K562 (cell line): Measurements from ENCODE around the gene CCSER2. TPM values are rescaled to one million over a fixed set of nuclear protein-coding genes. Genes with fewer than 3 reads are reported as not detected.

Experiments used
- FOSL1 ChIP-seq: fragments of 200-800 bp; sonication (Bioruptor generic); conservative IDR thresholded peaks from 2 replicates; pipeline ENCODE4 v1.6.1; 2016; ENCODE audit warnings: missing genetic modification characterization, missing compliant biosample characterization
- FOXA3 ChIP-seq, 2 experiments: fragments of 450-650 bp in 1 of 2; sonication (generic) in 1 of 2; formaldehyde crosslinking; IDR thresholded peaks in 1 of 2; conservative IDR thresholded peaks in 1 of 2; 2 replicates each; pipeline versions ENCODE4 v1.4.0 to v1.8.0; 2020 to 2022; ENCODE audit warnings: mild to moderate bottlenecking in 2 of 2, missing genetic modification reagents in 1 of 2
- HMGN3 ChIP-seq: IDR thresholded peaks from 2 replicates; pipeline ENCODE4 v1.6.1; 2011; ENCODE audit warnings: borderline replicate concordance, low read depth, mild to moderate bottlenecking, mixed read lengths, low read length; ENCODE audit not compliant: insufficient read length; ENCODE audit errors: extremely low read depth
- ILK ChIP-seq: fragments of 450-650 bp; IDR thresholded peaks from 2 replicates; pipeline ENCODE4 v1.6.1; 2016; ENCODE audit warnings: missing genetic modification characterization, low read depth, mild to moderate bottlenecking, missing compliant biosample characterization, moderate library complexity, borderline replicate concordance
- NCOA1 ChIP-seq: fragments of 450-650 bp; IDR thresholded peaks from 2 replicates; pipeline ENCODE4 v1.6.1; 2016; ENCODE audit warnings: low read depth
- NCOA4 ChIP-seq: fragments of 450-650 bp; IDR thresholded peaks from 2 replicates; pipeline ENCODE4 v1.6.1; 2018; ENCODE audit warnings: mild to moderate bottlenecking; ENCODE audit not compliant: partially characterized antibody
- NUFIP1 ChIP-seq: fragments of 450-650 bp; IDR thresholded peaks from 2 replicates; pipeline ENCODE4 v1.6.1; 2018; ENCODE audit not compliant: partially characterized antibody
- PHF8 ChIP-seq: fragments of 200-600 bp; sonication (generic); IDR thresholded peaks from 2 replicates; pipeline ENCODE4 v1.6.1; 2012; ENCODE audit warnings: mixed run types, mild to moderate bottlenecking, inconsistent platforms, low read length, moderate library complexity, borderline replicate concordance
- POLR2G ChIP-seq: fragments of 200-400 bp; formaldehyde crosslinking; IDR thresholded peaks from 2 replicates; pipeline ENCODE4 v1.6.1; 2017; ENCODE audit warnings: low read depth, mild to moderate bottlenecking, antibody characterized with exemption, low read length, moderate library complexity
- SLC30A9 ChIP-seq: fragments of 250-450 bp; sonication (Bioruptor Pico); IDR thresholded peaks from 2 replicates; pipeline ENCODE4 v1.8.0; 2022; ENCODE audit warnings: mild to moderate bottlenecking, moderate library complexity
- SRSF9 ChIP-seq: fragments of 200-400 bp; formaldehyde crosslinking; IDR thresholded peaks from 2 replicates; pipeline ENCODE4 v1.6.1; 2017; ENCODE audit warnings: low read depth, low read length, borderline replicate concordance
- STAT5B ChIP-seq: fragments of 250-450 bp; sonication (Bioruptor Pico); IDR thresholded peaks from 2 replicates; pipeline ENCODE4 v1.8.0; 2021; ENCODE audit warnings: mild to moderate bottlenecking, inconsistent platforms
- TARDBP ChIP-seq: fragments of 450-650 bp; IDR thresholded peaks from 2 replicates; pipeline ENCODE4 v1.6.1; 2016
- TEAD1 ChIP-seq, 2 experiments: fragments of 450-650 bp in 1 of 2; sonication (generic) in 1 of 2; formaldehyde crosslinking; IDR thresholded peaks; 2 replicates each; pipeline versions ENCODE4 v1.4.0 to v1.8.0; 2020 to 2022; ENCODE audit warnings: mild to moderate bottlenecking in 2 of 2, missing genetic modification reagents in 1 of 2
- U2AF2 ChIP-seq: fragments of 200-400 bp; formaldehyde crosslinking; optimal IDR thresholded peaks from 2 replicates; pipeline ENCODE3; 2017; ENCODE audit warnings: low read depth, mild to moderate bottlenecking, low read length
- ZNF197 ChIP-seq: fragments of 200-800 bp; sonication (Bioruptor generic); IDR thresholded peaks from 2 replicates; pipeline ENCODE4 v1.6.1; 2016; ENCODE audit warnings: low read depth, missing genetic modification characterization, missing compliant biosample characterization
- ZNF263 ChIP-seq: sonication (generic); formaldehyde crosslinking; IDR thresholded peaks from 2 replicates; pipeline ENCODE4 v1.8.0; 2022; ENCODE audit warnings: mild to moderate bottlenecking, missing genetic modification reagents, borderline replicate concordance
- ZNF274 ChIP-seq: IDR thresholded peaks from 2 replicates; pipeline ENCODE4 v1.6.1; 2011; ENCODE audit warnings: low read depth, mild to moderate bottlenecking, low read length, moderate library complexity, borderline replicate concordance
- ZNF311 ChIP-seq: fragments of 250-450 bp; sonication (Bioruptor Pico); IDR thresholded peaks from 2 replicates; pipeline ENCODE4 v1.4.0; 2020; ENCODE audit warnings: mild to moderate bottlenecking, moderate library complexity
- ZNF324 ChIP-seq: fragments of 250-450 bp; sonication (Bioruptor Pico); IDR thresholded peaks from 2 replicates; pipeline ENCODE4 v1.4.0; 2020; ENCODE audit warnings: mild to moderate bottlenecking
- ZNF408 ChIP-seq: fragments of 250-450 bp; sonication (Bioruptor Pico); IDR thresholded peaks from 2 replicates; pipeline ENCODE4 v1.4.0; 2020; ENCODE audit warnings: low read depth, mild to moderate bottlenecking, moderate library complexity
- ZNF445 ChIP-seq: fragments of 250-450 bp; sonication (Bioruptor Pico); IDR thresholded peaks from 2 replicates; pipeline ENCODE4 v1.4.0; 2020; ENCODE audit warnings: low read depth, mild to moderate bottlenecking, moderate library complexity
- ZNF586 ChIP-seq: fragments of 450-650 bp; formaldehyde crosslinking; conservative IDR thresholded peaks from 2 replicates; pipeline ENCODE4 v1.4.0; 2020; ENCODE audit warnings: mild to moderate bottlenecking, moderate library complexity
- ZNF644 ChIP-seq: fragments of 200-800 bp; sonication (Bioruptor generic); IDR thresholded peaks from 2 replicates; pipeline ENCODE4 v1.6.1; 2016; ENCODE audit warnings: low read depth, missing genetic modification characterization, missing compliant biosample characterization
- polyA plus RNA-seq, 8 experiments: library from polyadenylated mRNA; depleted of rRNA in 4 of 8; stranded (reverse) in 5 of 8; unstranded in 3 of 8; fragments of >200 nt; fragmentation: Nextera tagmentation in 2 of 8; fragmentation: Illumina TruSeq in 1 of 8; extraction: Ambion mirVana in 2 of 8; extraction: Trizol in 1 of 8; gene quantifications; 2 replicates each; pipeline versions ENCODE4 v1.2.1 to v1.2.3, GENCODE V29; 2011 to 2014; ENCODE audit warnings: inconsistent platforms in 1 of 8, missing spikeins in 1 of 8
- total RNA-seq, 7 experiments: library from RNA; depleted of rRNA in 6 of 7; stranded (reverse); fragments of >200 nt in 6 of 7; fragmentation: Illumina TruSeq in 2 of 7; extraction: Trizol in 2 of 7; gene quantifications; 2 replicates each; pipeline versions ENCODE4 v1.2.1 to v1.2.3, GENCODE V29; 2011 to 2021; ENCODE audit warnings: low replicate concordance in 1 of 7
- TF ChIP-seq, protein P1 (sequence below): IDR thresholded peaks from 2 replicates; pipeline ENCODE4 v1.6.1; 2011; ENCODE audit warnings: borderline replicate concordance, low read depth, mild to moderate bottlenecking, moderate library complexity, low read length; ENCODE audit not compliant: insufficient read depth, poor library complexity, severe bottlenecking
- TF ChIP-seq, protein P2 (sequence below): IDR thresholded peaks from 2 replicates; pipeline ENCODE4 v1.6.1; 2014; ENCODE audit warnings: antibody characterized with exemption

CCSER2 gene
- total and polyA plus RNA-seq, 9 of the 15 experiments (the other 6 are each of a cell fraction or from before 2014, with no cell fraction given): 2.7 to 15.1 (median 9.7) TPM

DNA sequence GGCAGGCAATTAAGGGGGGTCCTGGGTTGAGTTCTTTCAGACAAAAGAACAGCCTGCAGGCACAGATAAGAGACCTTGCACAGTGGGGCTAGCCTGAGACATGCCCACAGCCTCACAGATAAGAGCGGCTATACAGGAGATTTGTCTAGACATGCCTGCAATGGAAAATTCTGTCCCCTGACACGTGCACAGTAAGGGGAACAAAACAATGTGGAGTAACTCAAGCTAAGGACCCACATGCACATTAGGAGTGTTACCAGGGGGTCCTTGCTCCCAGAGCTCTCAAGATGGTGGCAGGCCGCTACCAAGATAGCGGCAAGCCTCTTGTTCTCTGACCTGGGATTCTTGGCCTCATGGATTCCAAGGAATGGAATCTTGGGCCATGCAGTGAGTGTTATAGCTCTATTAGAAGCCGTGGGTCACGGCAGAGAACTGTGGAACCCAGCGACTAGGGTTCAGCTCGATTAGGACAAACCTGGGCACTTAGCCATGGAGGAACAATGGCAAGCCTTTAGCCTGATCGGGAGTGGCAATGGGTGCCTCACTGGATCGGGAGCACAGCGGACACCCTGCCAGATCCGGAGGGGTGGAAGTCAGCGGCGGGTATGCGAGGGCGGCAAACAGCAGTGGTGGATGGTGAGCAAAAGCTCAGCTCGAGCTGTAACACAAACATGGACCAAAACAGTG lies 196.9 kb downstream of the CCSER2 start (continued):
- TF ChIP-seq ZNF586 (peak; percentile 88), ZNF263 (CRISPR knock-in tag) (no peak), U2AF2 (no peak), FOSL1 (tag) (peak; percentile 54), FOXA3 (CRISPR knock-in tag; conservative IDR thresholded peaks at IDR 0.05 in 1 of 2, IDR thresholded peaks at IDR 0.05 in 1 of 2) (no peak), NCOA4 (no peak), ZNF408 (CRISPR knock-in tag) (no peak), NUFIP1 (no peak), ZNF311 (peak; percentile 98), STAT5B (CRISPR knock-in tag) (no peak), HMGN3 (peak; percentile 67), TEAD1 (CRISPR knock-in tag; IDR thresholded peaks at IDR 0.05) (peak in 1 of 2 experiments; percentile 98; a peak in 2 of 4 replicates), TARDBP (peak; percentile 72), SLC30A9 (no peak), ZNF644 (tag) (peak; percentile 75; the same call in 1 of the 2 replicates), ZNF324 (CRISPR knock-in tag) (peak; percentile 85), ZNF197 (no peak; the same call in 1 of the 2 replicates), PHF8 (no peak), ZNF274 (no peak), NCOA1 (no peak), ILK (tag) (0 out of 2 replicates have a peak, but pooled peaks have one; percentile 18), SRSF9 (no peak), ZNF445 (CRISPR knock-in tag) (peak; percentile 86), POLR2G (no peak)
- TF ChIP-seq, protein P1, sequence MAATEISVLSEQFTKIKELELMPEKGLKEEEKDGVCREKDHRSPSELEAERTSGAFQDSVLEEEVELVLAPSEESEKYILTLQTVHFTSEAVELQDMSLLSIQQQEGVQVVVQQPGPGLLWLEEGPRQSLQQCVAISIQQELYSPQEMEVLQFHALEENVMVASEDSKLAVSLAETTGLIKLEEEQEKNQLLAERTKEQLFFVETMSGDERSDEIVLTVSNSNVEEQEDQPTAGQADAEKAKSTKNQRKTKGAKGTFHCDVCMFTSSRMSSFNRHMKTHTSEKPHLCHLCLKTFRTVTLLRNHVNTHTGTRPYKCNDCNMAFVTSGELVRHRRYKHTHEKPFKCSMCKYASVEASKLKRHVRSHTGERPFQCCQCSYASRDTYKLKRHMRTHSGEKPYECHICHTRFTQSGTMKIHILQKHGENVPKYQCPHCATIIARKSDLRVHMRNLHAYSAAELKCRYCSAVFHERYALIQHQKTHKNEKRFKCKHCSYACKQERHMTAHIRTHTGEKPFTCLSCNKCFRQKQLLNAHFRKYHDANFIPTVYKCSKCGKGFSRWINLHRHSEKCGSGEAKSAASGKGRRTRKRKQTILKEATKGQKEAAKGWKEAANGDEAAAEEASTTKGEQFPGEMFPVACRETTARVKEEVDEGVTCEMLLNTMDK: no peak
- TF ChIP-seq, protein P2, sequence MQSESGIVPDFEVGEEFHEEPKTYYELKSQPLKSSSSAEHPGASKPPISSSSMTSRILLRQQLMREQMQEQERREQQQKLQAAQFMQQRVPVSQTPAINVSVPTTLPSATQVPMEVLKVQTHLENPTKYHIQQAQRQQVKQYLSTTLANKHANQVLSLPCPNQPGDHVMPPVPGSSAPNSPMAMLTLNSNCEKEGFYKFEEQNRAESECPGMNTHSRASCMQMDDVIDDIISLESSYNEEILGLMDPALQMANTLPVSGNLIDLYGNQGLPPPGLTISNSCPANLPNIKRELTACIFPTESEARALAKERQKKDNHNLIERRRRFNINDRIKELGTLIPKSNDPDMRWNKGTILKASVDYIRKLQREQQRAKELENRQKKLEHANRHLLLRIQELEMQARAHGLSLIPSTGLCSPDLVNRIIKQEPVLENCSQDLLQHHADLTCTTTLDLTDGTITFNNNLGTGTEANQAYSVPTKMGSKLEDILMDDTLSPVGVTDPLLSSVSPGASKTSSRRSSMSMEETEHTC: peak; percentile 27; the same call in 1 of the 2 replicates
